ENCODE results near the gene PAX3.

- no peak for TF ChIP-seq CTCF (IDR thresholded peaks at IDR 0.05; ENCODE audit: insufficient read depth, low read length)
- no peak for TF ChIP-seq POLR2AphosphoS5 (IDR thresholded peaks at IDR 0.05; ENCODE audit: low read depth)
- TF ChIP-seq, protein P1, sequence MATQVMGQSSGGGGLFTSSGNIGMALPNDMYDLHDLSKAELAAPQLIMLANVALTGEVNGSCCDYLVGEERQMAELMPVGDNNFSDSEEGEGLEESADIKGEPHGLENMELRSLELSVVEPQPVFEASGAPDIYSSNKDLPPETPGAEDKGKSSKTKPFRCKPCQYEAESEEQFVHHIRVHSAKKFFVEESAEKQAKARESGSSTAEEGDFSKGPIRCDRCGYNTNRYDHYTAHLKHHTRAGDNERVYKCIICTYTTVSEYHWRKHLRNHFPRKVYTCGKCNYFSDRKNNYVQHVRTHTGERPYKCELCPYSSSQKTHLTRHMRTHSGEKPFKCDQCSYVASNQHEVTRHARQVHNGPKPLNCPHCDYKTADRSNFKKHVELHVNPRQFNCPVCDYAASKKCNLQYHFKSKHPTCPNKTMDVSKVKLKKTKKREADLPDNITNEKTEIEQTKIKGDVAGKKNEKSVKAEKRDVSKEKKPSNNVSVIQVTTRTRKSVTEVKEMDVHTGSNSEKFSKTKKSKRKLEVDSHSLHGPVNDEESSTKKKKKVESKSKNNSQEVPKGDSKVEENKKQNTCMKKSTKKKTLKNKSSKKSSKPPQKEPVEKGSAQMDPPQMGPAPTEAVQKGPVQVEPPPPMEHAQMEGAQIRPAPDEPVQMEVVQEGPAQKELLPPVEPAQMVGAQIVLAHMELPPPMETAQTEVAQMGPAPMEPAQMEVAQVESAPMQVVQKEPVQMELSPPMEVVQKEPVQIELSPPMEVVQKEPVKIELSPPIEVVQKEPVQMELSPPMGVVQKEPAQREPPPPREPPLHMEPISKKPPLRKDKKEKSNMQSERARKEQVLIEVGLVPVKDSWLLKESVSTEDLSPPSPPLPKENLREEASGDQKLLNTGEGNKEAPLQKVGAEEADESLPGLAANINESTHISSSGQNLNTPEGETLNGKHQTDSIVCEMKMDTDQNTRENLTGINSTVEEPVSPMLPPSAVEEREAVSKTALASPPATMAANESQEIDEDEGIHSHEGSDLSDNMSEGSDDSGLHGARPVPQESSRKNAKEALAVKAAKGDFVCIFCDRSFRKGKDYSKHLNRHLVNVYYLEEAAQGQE (IDR thresholded peaks at IDR 0.05; ENCODE audit: insufficient replicate concordance, low read depth): no peak
- TF ChIP-seq GABPA (IDR thresholded peaks at IDR 0.05; ENCODE audit: low read depth): no peak
- TF ChIP-seq SPI1 (IDR thresholded peaks at IDR 0.05; ENCODE audit: borderline replicate concordance, low read depth): no peak
Measured at GRCh38 chr2:222289278-222290160, 9.3 kb downstream of the PAX3 start.
